Effector CD8-positive, alpha-beta T cell (primary cell): ENCODE data around the gene CDKAL1.
"Not testable (repeated sequence)": the region's sequence is repeated elsewhere in the genome, so short reads cannot be mapped to it uniquely, and the experiment has no call there.

Experiments used
- DNase-seq: peaks from one replicate; lab custom pipeline; 2025; lab: John Stamatoyannopoulos, UW

The CDKAL1 gene

GRCh38 chr6:20924094-20924493 is 389.8 kb downstream of the CDKAL1 start:
- not testable (repeated sequence) for DNase-seq

- no peak for DNase-seq
These were observed 390.8 kb downstream of the CDKAL1 start for GRCh38 chr6:20924911-20925543.

GRCh38 chr6:20927130-20927860 is 393.0 kb downstream of the CDKAL1 start:
- DNase-seq, result no peak

- DNase-seq, result no peak
These were observed 395.0 kb downstream of the CDKAL1 start for GRCh38 chr6:20929283-20929682.

- DNase-seq, result no peak
These were observed 396.8 kb downstream of the CDKAL1 start for GRCh38 chr6:20931093-20931492.

- no peak for DNase-seq
These were observed 397.5 kb downstream of the CDKAL1 start for GRCh38 chr6:20931772-20932171.

GRCh38 chr6:20932284-20932683 is 398.0 kb downstream of the CDKAL1 start:
- no peak for DNase-seq

GRCh38 chr6:20933057-20933788 is 399.0 kb downstream of the CDKAL1 start:
- no peak for DNase-seq

- no peak for DNase-seq
These were observed 402.7 kb downstream of the CDKAL1 start for GRCh38 chr6:20936949-20937348.

- no peak for DNase-seq
These were observed 405.0 kb downstream of the CDKAL1 start for GRCh38 chr6:20939161-20939775.

- DNase-seq, result no peak
These were observed 408.9 kb downstream of the CDKAL1 start for GRCh38 chr6:20943040-20943627.

GRCh38 chr6:20943922-20944321 is 409.7 kb downstream of the CDKAL1 start:
- no peak for DNase-seq

GRCh38 chr6:20946022-20946421 is 411.8 kb downstream of the CDKAL1 start:
- DNase-seq, result no peak

- DNase-seq, result no peak
These were observed 412.6 kb downstream of the CDKAL1 start for GRCh38 chr6:20946890-20947289.

- no peak for DNase-seq
These were observed 413.7 kb downstream of the CDKAL1 start for GRCh38 chr6:20947977-20948376.

- DNase-seq, result no peak
These were observed 414.3 kb downstream of the CDKAL1 start for GRCh38 chr6:20948556-20948955.

GRCh38 chr6:20949138-20949537 is 414.9 kb downstream of the CDKAL1 start:
- DNase-seq, result no peak

GRCh38 chr6:20952699-20953474 is 418.6 kb downstream of the CDKAL1 start:
- no peak for DNase-seq

- no peak for DNase-seq
These were observed 420.1 kb downstream of the CDKAL1 start for GRCh38 chr6:20954315-20954714.

GRCh38 chr6:20955131-20955530 is 420.9 kb downstream of the CDKAL1 start:
- no peak for DNase-seq

GRCh38 chr6:20955751-20956150 is 421.5 kb downstream of the CDKAL1 start:
- DNase-seq, result no peak
